Panc1 (cell line): Measurements from ENCODE around the gene TNFSF13. TPM values are rescaled to one million over a fixed set of nuclear protein-coding genes. Genes with fewer than 3 reads are reported as not detected.
A peak's percentile ranks its signal among the peaks of the same experiment; 100 is the strongest.

ENCODE experiments used
- ATAC-seq: fragments of 200-7000 bp; cut with Tn5 transposase; 2 replicates; pipeline ENCODE4 v1.9.1; 2020; ENCODE audit warnings: mild to moderate bottlenecking, moderate library complexity
- BruUV-seq: library from RNA; stranded (reverse); fragments of 400-500 nt; replicated peaks from 2 replicates; lab custom pipeline; 2021; lab: Mats Ljungman, UMichigan
- CTCF ChIA-PET: fragments of 300-600 bp; sonication (Branson Sonifier 250); formaldehyde crosslinking; loops from one replicate; lab custom pipeline; 2022; ENCODE audit warnings: antibody characterized with exemption; lab: Charles Lee
- POLR2A ChIA-PET: fragments of 300-600 bp; sonication (Branson Sonifier 250); formaldehyde crosslinking; loops from one replicate; lab custom pipeline; 2022; ENCODE audit warnings: antibody characterized with exemption; lab: Charles Lee
- DNase-seq: peaks from one replicate; pipeline ENCODE4 v3.0.0-alpha.2; 2010; ENCODE audit warnings: low read depth, low spot score
- H3K27ac ChIP-seq: 2 replicates; pipeline ENCODE4 v1.5.1; 2011; ENCODE audit warnings: mild to moderate bottlenecking, low read length, inconsistent platforms
- H3K27me3 ChIP-seq: fragments of 200-500 bp; sonication (Bioruptor generic); 2 replicates; pipeline ENCODE4 v1.6.0; 2014; ENCODE audit warnings: low read length, inconsistent platforms; ENCODE audit not compliant: control insufficient read depth, insufficient read depth
- H3K36me3 ChIP-seq: fragments of 200-500 bp; sonication (Bioruptor generic); 2 replicates; pipeline ENCODE4 v1.5.1; 2014; ENCODE audit warnings: inconsistent platforms, mild to moderate bottlenecking, low read length, moderate library complexity; ENCODE audit not compliant: control insufficient read depth, insufficient read depth
- H3K4me1 ChIP-seq: 2 replicates; pipeline ENCODE4 v1.5.1; 2011; ENCODE audit warnings: inconsistent platforms, mild to moderate bottlenecking, low read length, moderate library complexity; ENCODE audit not compliant: control insufficient read depth, insufficient read depth
- H3K4me3 ChIP-seq, 2 experiments: 2 replicates each; pipeline ENCODE4 v1.5.1; 2011 to 2012; ENCODE audit warnings: low read depth in 2 of 2, low read length in 2 of 2, mild to moderate bottlenecking in 2 of 2, inconsistent platforms in 1 of 2, moderate library complexity in 1 of 2
- H3K9me3 ChIP-seq: fragments of 200-500 bp; sonication (Bioruptor generic); 2 replicates; pipeline ENCODE4 v1.5.1; 2014; ENCODE audit warnings: low read depth, mild to moderate bottlenecking, inconsistent platforms, low read length, moderate library complexity; ENCODE audit not compliant: control insufficient read depth, insufficient read depth
- POLR2AphosphoS5 ChIP-seq: IDR thresholded peaks from 2 replicates; pipeline ENCODE4 v1.6.1; 2012; ENCODE audit warnings: mild to moderate bottlenecking, low read depth, low read length, moderate library complexity
- SIN3A ChIP-seq: IDR thresholded peaks from 2 replicates; pipeline ENCODE4 v1.6.1; 2012; ENCODE audit warnings: low read depth, mild to moderate bottlenecking, low read length, moderate library complexity, borderline replicate concordance; ENCODE audit not compliant: insufficient read depth
- TCF7L2 ChIP-seq: IDR thresholded peaks from 2 replicates; pipeline ENCODE4 v1.6.1; 2011; ENCODE audit warnings: mild to moderate bottlenecking, low read depth, low read length, inconsistent platforms
- in situ Hi-C: cut with HindIII; loops from 2 replicates; pipeline ENCODE4 v1.10.0; 2016; ENCODE audit warnings: low sequenced_read_pairs, low pct_unique_long_range_greater_than_20kb
- intact Hi-C: fragments of 100-400 bp; cut with micrococcal nuclease; formaldehyde crosslinking; loops from one replicate; pipeline ENCODE4 v1.10.0; 2022; ENCODE audit not compliant: unreplicated experiment
- total RNA-seq: library from RNA; stranded (reverse); gene quantifications from one replicate; pipeline ENCODE4 v1.2.1, GENCODE V29; 2021; ENCODE audit not compliant: unreplicated experiment
- TF ChIP-seq, protein P1 (sequence below): fragments of 450-650 bp; IDR thresholded peaks from 2 replicates; pipeline ENCODE4 v1.5.1; 2017; ENCODE audit warnings: mild to moderate bottlenecking
- TF ChIP-seq, protein P2 (sequence below), 2 experiments: IDR thresholded peaks; 2 replicates each; pipeline ENCODE4 v1.6.1; 2011 to 2012; ENCODE audit warnings: low read depth in 2 of 2, control low read depth in 1 of 2, low read length in 1 of 2, mild to moderate bottlenecking in 1 of 2, moderate library complexity in 1 of 2; ENCODE audit not compliant: insufficient read depth in 1 of 2

Gene TNFSF13
- total RNA-seq, 1 experiment from 2014 or later, result 2.3 TPM

DNA sequence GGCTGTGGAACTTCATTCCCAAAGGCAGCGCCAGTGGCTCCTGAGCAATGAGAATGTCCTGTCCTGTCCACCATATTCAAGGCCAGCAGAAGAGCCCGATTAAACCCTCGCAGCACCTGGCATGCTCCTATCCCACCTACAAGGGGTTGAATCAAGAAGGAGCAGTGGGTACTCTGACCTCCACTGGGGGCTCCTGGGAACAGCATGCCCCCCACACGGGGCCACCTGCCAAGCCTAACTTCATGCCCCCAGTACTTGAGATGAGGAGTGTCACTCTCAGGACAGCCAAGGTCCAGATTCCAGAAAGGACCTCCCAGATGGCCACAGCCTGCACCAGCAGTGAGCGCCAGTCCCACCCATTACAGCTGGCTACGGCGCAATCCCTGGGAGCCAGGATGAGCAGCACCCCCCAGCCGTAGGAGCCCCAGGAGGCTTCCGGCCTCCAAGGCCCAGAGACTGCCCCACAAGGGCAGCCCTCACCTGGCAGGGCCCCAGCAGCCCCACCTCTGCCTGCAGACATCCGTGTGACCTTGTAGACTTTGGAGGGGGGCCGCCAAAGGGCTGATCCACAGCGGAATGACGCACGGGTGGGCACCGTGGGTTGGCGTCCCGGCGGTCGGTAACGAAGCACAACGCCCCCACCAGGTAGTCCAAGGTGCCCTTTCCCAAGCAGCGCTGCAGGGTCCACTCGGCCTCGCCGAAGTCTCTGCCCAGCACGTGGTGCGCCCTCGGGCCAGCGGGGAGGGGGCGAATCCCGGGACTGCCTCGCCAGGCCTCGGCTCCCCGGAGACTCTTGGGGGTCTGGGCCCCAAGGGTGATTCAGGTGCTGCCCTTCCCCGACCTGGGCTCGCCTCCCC lies 24.1 kb downstream of the TNFSF13 start:
- Histone ChIP-seq H3K27ac (peak overlapping the region; percentile 100), H3K4me3 (peak overlapping the region; percentile 65 to 66), H3K9me3 (no peaks in the 10 kb centered on the region), H3K4me1 (peaks cover 48% of the 10 kb centered on the region), H3K36me3 (peaks cover 2% of the 10 kb centered on the region), H3K27me3 (no peaks in the 10 kb centered on the region)
- DNase-seq (no peak), ATAC-seq (no peak)
- BruUV-seq, result no TSS peak
- intact Hi-C loops, result no loop called here
- in situ Hi-C loops, result no loop called here
- POLR2A ChIA-PET, result interaction anchor here (1.1 kb wide), 1 partner anchor 105 kb away, joined by 4 read pairs; the partner anchor contains the start of gene TP53
- no peak for TF ChIP-seq POLR2AphosphoS5
- TF ChIP-seq, protein P1, sequence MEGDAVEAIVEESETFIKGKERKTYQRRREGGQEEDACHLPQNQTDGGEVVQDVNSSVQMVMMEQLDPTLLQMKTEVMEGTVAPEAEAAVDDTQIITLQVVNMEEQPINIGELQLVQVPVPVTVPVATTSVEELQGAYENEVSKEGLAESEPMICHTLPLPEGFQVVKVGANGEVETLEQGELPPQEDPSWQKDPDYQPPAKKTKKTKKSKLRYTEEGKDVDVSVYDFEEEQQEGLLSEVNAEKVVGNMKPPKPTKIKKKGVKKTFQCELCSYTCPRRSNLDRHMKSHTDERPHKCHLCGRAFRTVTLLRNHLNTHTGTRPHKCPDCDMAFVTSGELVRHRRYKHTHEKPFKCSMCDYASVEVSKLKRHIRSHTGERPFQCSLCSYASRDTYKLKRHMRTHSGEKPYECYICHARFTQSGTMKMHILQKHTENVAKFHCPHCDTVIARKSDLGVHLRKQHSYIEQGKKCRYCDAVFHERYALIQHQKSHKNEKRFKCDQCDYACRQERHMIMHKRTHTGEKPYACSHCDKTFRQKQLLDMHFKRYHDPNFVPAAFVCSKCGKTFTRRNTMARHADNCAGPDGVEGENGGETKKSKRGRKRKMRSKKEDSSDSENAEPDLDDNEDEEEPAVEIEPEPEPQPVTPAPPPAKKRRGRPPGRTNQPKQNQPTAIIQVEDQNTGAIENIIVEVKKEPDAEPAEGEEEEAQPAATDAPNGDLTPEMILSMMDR, result no peak; the same call in 1 of the 2 replicates
- no peak for TF ChIP-seq TCF7L2
- TF ChIP-seq, protein P2, sequence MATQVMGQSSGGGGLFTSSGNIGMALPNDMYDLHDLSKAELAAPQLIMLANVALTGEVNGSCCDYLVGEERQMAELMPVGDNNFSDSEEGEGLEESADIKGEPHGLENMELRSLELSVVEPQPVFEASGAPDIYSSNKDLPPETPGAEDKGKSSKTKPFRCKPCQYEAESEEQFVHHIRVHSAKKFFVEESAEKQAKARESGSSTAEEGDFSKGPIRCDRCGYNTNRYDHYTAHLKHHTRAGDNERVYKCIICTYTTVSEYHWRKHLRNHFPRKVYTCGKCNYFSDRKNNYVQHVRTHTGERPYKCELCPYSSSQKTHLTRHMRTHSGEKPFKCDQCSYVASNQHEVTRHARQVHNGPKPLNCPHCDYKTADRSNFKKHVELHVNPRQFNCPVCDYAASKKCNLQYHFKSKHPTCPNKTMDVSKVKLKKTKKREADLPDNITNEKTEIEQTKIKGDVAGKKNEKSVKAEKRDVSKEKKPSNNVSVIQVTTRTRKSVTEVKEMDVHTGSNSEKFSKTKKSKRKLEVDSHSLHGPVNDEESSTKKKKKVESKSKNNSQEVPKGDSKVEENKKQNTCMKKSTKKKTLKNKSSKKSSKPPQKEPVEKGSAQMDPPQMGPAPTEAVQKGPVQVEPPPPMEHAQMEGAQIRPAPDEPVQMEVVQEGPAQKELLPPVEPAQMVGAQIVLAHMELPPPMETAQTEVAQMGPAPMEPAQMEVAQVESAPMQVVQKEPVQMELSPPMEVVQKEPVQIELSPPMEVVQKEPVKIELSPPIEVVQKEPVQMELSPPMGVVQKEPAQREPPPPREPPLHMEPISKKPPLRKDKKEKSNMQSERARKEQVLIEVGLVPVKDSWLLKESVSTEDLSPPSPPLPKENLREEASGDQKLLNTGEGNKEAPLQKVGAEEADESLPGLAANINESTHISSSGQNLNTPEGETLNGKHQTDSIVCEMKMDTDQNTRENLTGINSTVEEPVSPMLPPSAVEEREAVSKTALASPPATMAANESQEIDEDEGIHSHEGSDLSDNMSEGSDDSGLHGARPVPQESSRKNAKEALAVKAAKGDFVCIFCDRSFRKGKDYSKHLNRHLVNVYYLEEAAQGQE (IDR thresholded peaks at IDR 0.05; ENCODE audit: insufficient read depth in 1 of 2, low read depth in 2 of 2, low read length in 1 of 2), result no peak
- no peak for TF ChIP-seq SIN3A
- CTCF ChIA-PET, result no interaction called here

DNA sequence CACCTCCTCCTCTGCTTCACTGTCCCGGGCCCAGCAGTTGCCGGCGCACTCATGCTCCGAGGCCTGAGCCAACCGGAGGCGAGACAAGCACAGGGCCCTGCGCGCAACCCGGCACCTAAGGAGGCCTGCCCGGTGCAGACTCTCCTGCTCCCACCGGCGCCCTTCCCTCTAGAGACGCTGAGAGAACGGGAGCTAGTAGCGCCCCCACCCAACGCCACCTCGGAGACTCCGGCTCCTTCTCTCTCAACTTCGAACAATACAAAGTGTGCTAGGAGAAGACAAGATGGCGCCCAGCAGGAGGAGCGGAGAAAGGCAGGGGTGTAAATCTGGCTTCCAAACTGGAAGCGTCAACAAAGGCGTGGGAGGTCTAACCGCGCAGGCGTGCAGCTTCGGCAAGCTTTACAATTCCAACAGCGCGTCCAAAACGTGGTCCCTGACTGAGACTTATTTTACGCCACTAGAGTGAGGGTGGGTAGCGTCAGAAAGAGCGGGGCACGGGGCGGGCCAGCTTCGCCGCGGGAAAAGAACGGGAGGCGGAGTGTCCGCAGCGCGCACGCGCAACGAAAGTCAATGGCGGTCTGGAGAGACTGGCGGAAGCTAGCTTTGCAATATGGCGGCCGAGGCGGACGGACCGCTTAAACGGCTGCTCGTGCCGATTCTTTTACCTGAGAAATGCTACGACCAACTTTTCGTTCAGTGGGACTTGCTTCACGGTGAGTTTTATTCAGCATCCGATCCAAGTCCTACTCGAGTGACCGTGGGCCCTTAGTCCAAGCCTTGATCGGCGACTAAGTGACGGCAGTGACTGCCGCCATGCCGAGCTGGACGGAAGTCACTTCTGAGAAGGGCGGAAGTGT lies 24.9 kb downstream of the TNFSF13 start, which contains the start of gene MPDU1:
Gene MPDU1, plus strand, starts transcription at position 600 of the 857 bp plus-strand sequence. Its CDS starts 11 bp downstream, at position 611.
- BruUV-seq, result TSS peak; percentile 88
- intact Hi-C loops, result no loop called here

More for the DNA sequence above, 24.9 kb downstream of the TNFSF13 start, which contains the start of gene MPDU1:
- DNase-seq (peak; percentile 92), ATAC-seq (peak; percentile 72)
- peak within 1 kb of the TSS; percentile 65 to 66 for H3K4me3 ChIP-seq
- H3K27ac ChIP-seq, result peak within 1 kb of the TSS; percentile 100
- no peaks in the 10 kb centered on the region for H3K27me3 ChIP-seq
- ChIA-PET CTCF (no interaction called here), POLR2A (interaction anchor here (0.6 to 1.1 kb wide), 2 partner anchors 67 to 104 kb away, joined by 4 to 7 read pairs; partner anchors contain the start of gene TP53)
- in situ Hi-C loops, result no loop called here
- no peaks in the 10 kb centered on the region; the same call in 1 of the 2 replicates for H3K36me3 ChIP-seq
- no peaks in the 10 kb centered on the region for H3K9me3 ChIP-seq
- TF ChIP-seq SIN3A (peak; percentile 81; the same call in 1 of the 2 replicates), POLR2AphosphoS5 (peak; percentile 79), TCF7L2 (peak; percentile 40)
- TF ChIP-seq, protein P1, result no peak
- TF ChIP-seq, protein P2 (IDR thresholded peaks at IDR 0.05; ENCODE audit: insufficient read depth in 1 of 2, low read depth in 2 of 2, low read length in 1 of 2), result no peak; a peak in 2 of 4 replicates
- peaks cover 39% of the 10 kb centered on the region for H3K4me1 ChIP-seq
